ENCODE results near the gene CDK11A.
"Not testable (repeated sequence)": the region's sequence is repeated elsewhere in the genome, so short reads cannot be mapped to it uniquely, and the experiment has no call there.

CDK11A gene

DNA sequence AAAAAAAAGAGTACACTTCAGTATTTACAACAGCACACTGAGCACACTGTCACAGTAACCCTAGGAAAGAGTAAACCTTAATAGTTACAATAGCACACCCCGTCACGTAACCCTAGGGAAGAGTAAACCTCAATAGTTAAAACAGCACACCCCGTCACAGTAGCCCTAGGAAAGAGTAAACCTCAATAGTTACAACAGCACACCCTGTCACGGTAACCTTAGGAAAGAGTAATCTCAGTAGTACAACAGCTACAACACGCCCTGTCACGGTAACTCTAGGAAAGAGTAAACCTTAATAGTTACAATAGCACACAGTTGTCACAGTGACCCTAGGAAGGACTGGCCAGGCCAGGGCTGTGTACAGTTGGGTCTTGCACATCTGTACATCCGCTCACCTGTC is 3.0 kb downstream of the CDK11A start:
- no peak for DNase-seq

DNA sequence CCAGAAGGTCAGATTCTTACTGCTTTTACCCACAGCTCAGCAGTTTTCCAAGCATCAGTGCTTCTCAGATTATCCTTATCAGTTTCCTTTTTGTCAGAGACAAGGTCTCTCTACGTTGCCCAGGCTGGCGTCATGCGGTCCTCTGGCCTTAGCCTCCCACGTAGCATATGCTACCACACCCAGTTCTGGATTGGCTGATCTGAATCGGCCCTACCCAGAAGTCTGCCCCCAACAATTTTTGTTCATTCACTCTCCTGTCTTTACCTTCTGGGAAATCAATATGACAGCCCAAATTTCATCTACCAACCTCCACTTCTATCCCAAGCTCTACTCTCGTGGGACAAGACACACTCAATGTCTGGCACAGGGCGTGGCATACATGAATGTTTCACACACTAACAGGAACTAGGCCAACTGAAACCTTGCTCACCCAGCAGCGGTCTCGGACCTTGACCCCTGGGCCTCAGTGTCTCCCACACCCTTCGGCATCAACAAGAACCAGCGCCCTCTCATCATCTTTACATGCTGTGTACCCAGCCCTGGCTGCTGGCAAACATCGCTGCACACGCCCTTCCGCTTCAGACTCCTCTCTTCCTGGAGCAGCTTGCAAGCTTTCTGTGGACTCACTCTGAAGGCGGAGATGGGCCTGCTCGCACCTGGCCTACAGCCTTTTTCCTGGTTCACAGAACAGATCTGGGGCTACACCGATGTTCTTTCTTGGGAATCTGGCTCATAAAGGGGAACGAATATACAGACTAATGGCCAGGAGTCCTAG is 8.9 kb downstream of the CDK11A start:
- not testable (repeated sequence) for DNase-seq

DNA sequence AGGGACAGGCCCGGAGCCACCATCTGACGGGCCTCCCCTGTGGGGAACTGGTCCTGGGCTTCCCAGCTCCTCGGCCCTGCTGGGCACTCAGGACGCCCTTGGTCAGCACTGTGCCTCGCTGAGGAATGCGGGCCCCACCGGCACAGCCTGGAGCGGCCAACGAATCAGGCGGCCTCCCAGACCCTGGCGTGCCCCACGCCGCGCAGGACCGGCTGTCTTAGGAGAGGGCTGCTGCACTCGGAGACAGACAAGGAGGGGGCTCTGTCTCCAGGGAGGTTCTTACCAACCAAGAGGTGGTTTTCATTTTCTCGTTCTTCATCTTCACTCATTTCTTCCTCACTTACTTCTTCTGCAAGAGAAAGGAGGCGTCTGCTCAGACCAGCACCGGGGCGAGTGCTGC is 16.3 kb downstream of the CDK11A start:
- not testable (repeated sequence) for DNase-seq

GRCh38 chr1:1707241-1707640 is 16.9 kb downstream of the CDK11A start:
- DNase-seq = not testable (repeated sequence)

- DNase-seq = not testable (repeated sequence)
Measured at GRCh38 chr1:1705623-1706022, 18.5 kb downstream of the CDK11A start.

DNA sequence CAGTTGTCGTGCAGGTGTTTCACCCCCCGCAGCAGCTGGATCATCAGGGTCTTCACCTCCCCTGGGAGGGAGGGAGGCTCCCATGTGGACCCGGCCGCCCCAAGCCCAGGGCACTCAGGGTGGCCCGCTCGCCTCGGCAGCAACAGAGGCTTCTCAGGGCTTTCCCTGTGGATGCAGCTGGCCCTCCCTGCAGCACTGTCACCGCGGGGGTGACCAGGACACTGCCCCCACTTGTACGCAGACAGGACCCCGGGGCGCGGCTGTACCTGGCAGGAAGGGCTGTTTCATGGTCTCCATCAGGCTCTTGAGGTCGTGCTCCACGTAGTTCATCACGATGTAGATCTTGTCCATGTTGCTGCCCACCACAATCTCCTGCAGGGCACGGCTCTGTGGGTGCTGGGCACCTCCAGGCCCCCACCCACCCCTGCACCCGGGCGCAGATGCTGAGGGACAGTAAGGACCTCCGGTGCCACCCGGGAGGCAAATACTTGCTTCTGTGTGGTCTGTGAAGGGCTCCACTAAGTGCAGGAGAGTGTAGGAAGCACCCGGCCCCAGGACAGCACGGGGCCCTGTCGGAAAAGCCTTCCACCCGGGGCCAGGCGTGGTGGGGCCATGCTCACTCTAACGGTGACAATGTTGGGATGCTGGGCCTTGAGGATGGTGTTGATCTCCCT is 19.7 kb downstream of the CDK11A start:
- not testable (repeated sequence) for DNase-seq

GRCh38 chr1:1703796-1704195 is 20.4 kb downstream of the CDK11A start:
- DNase-seq = no peak

GRCh38 chr1:1702506-1702905 is 21.7 kb downstream of the CDK11A start:
- DNase-seq = not testable (repeated sequence)

DNA sequence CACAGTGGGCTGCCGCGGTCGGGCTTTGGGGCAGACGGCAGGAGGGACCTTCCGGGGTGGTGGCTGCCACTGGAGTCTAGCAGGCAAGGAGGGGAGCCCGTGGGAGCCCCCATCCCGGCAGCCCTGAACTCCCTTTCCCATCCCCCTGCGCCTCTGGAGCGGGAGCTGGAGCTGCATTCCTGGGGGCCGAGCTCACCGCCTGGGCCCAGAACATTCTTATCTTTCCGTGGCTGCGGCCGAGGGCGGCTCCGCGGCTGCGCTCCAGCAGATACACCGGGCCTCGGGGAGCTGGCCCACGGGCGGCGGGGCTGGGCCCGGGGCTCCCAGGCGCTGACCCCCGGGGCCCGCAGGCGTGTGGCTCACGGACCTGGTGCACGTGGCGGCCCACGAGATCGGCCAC is 23.6 kb downstream of the CDK11A start:
- DNase-seq = not testable (repeated sequence)

DNA sequence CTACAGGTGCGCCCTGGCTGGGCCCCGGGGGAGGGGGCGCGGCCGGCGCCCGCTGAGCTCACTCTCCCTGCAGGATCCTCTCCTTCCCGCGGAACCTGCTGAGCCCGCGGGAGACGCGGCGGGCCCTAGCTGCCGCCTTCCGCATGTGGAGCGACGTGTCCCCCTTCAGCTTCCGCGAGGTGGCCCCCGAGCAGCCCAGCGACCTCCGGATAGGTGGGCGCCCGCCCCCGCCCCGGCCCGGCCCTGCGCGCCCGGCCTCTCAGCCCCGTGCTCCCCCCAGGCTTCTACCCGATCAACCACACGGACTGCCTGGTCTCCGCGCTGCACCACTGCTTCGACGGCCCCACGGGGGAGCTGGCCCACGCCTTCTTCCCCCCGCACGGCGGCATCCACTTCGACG is 24.1 kb downstream of the CDK11A start:
- not testable (repeated sequence) for DNase-seq

DNA sequence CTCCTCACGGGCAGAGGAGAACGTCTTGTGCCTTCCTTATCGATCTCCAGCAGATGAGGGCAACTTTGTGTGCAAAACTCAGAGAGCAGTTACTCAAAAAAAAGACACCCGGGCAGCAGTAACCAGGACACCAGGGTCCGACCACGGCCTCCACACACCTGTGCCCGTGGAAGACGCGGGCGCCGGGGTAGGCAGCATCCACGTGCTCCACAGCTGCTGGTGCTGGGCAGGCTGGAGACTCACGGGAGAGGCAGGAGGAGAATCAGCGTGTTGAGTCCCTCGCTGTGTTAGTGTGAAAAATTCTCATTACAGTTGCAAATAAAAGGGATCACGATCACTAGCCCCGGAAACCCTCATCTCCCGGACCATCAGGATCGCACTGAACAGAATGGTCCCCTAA is 25.1 kb downstream of the CDK11A start:
- DNase-seq = not testable (repeated sequence)

DNA sequence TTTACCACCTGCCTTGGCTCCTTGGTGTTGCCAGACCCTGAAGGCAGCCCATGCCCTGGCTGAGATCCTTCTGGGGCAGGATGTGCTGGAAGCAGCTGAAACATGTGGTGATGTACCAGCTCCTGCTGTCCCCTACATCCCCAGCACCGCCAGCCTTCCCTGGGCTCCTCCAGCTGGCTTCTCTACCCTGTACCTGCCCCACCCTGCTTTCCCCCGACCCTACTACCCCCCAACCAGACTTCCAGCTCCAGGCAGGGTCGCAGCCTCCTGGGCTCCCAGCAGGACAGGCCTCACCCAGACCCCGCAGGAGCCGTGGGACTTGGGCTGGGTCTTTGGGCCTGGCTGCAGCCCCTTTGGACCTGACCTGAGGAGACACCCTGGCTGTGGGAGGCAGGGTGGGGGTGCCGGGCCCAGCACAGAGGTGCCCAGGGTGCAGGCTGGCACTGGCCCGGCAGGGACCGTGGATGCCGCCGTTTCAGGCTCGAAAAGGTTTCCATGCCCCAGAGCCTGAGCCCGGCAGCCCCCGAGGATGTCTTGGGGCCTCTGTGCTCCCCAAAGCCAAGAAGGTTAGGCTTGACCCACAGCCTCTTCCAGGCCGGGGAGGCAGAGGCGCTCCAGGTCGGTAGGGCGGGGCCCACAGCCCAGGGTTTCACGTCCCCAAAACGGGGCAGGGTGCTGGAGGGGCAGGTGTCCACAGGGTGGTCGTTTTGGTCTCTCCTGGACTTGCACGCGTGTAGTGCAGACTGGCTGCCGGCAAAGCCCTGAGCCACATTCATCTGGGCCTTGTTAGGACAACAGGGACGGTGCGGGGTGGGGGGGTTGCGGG is 26.6 kb downstream of the CDK11A start:
- not testable (repeated sequence) for DNase-seq

DNA sequence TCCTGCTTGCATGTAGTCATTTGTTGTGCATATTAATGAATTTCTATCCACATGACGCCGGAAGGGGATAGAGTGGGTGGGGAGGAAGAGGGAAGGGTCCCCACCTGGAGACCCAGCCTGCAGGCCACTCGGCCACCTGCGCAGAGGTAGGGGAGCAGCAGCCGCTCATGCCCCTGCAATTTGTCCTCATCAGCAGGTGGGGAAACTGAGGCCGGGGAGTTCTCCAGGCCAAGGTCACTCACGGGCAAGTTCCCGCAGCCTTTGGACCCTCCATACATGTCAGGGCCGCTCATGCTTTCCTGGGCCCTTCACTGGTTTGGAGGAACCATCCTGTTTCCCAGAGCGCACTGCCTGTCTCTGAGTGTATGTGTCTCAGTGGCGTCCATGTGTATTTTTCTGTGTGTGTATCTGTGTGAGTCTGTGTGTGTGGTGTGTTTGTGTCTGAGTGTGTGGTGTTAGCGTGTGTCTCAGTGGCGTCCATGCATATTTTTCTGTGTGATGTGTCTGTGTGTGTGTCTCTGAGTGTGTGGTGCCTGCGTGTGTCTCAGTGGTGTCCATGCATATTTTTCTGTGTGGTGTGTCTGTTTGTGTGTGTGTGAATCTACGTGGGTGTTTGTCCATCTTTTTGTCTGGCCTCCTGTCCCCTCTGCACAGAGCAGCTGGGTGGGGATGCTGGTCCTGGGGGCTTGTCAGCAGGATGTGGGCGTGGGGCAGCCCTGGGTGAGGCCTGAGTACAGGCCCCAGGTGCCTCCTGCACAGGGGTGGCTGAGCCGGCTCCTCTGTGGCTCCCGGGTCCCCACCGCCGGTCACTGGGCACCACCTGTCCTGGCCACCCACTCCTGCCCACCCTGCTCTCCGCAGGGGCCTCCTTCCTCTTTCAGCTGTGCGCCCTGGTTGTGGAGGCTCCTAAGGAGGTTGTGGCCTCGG is 27.5 kb downstream of the CDK11A start:
- DNase-seq = not testable (repeated sequence)

DNA sequence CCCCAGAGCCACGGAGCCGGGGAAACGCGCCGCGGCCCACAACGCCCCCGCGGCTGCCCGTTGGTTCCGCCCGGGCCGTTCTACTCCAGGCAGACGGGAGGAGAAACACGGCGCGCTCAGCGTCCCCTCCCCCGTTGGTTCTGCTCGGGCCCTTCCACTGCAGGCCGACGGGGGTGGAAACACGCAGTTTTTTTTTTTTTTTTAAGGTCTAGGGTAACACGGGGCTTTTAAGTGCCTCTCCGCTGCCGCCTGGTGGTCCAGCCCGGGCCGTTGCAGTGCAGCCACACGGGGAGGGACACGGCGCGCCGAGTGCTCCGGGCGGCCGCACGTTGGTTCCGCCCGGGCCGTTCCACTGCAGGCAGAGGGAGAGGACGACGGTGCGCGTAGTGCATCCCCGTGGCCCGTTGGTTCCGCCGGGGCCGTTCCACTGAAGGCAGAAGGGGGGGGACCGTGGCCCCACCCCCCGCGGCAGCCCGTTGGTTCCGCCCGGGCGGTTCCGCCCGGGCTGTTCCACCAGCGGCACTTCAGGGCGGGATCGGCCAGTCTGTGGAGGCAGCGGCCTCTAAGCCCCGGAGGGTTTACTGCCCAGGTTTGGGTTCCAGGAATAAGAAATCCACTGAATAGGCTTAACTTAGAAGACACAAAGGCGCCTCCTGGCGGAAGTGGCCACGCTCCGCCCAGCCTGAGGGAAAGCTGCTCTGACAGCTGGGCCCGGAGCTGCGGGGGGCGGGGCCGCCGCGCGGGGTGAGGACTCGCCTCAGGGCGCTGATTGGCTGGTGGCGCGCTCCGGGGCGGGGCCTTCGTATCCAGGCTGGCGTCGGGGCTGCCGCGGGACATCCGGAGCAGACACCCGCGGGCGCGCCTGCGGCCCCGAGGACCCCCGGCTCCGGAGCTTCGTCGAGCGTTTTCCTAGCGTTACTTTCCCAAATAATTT is 31.2 kb downstream of the CDK11A start, which contains the start of gene SLC35E2B:
TSS of gene SLC35E2B (minus strand) at position 82 of the 934 bp plus-strand sequence. CDS start 16,096 bp downstream, outside the sequence.
- DNase-seq = peak; percentile 91

DNA sequence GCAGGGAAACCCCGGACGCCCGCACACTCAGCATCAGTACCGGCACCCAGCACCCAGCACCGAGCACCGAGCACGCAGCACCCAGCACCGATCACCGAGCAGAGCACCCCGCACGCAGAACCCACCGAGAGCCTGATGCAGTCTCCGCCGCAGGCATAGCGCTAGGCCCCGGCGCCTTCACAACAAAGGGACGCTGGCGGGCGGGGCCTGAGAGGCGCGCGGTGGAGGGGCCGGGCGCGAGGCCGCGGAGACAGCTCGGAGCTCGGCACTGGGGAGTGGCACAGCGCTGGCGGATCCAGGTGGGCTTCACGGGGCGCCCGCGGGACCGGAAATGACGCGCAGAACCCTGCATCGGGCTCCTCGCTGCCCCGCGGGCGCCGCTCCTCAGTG is 31.8 kb downstream of the CDK11A start:
- DNase-seq = not testable (repeated sequence)

DNA sequence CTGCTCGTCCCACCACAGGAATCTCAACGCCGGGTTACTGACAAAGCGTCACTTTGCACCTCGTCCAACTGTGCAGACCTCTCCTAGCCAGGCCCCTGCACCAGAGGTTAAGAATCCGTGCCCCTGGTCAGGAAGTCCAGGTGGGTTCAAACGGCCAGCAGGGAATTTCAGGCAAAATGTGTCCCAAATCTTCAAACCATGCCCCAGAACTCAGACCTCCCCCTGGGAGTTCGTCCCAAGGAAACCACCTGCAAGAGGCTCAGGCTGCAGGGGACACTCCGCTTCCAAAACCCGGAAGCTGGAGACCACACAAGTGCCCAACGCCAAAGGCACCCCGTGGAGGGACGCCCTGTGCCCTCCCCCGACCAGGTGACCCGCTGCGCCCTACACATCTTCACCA is 32.7 kb downstream of the CDK11A start:
- not testable (repeated sequence) for DNase-seq

- not testable (repeated sequence) for DNase-seq
Measured at GRCh38 chr1:1689526-1689925, 34.6 kb downstream of the CDK11A start.

- DNase-seq = no peak
Measured at GRCh38 chr1:1687846-1688245, 36.3 kb downstream of the CDK11A start.

GRCh38 chr1:1684031-1684681 is 40.0 kb downstream of the CDK11A start:
- DNase-seq = no peak
